Astrocyte of the cerebellum (primary cell): Measurements from ENCODE around the gene CERS6.

Experiments
- DNase-seq: peaks from one replicate; pipeline ENCODE4 v3.0.0-alpha.2; 2011; ENCODE audit warnings: low read depth
- H3K4me3 ChIP-seq: 2 replicates; pipeline ENCODE4 v1.5.1; 2011; ENCODE audit warnings: mild to moderate bottlenecking, low read depth, low read length, moderate library complexity
- in situ Hi-C: cut with HindIII; loops from 2 replicates; pipeline ENCODE4 v1.10.0; 2017; ENCODE audit warnings: low sequenced_read_pairs
- TF ChIP-seq, protein P1 (sequence below): IDR thresholded peaks from 2 replicates; pipeline ENCODE4 v1.5.1; 2012; ENCODE audit warnings: low read length, low read depth, moderate library complexity, mild to moderate bottlenecking; ENCODE audit errors: missing control alignments

The CERS6 gene

DNA sequence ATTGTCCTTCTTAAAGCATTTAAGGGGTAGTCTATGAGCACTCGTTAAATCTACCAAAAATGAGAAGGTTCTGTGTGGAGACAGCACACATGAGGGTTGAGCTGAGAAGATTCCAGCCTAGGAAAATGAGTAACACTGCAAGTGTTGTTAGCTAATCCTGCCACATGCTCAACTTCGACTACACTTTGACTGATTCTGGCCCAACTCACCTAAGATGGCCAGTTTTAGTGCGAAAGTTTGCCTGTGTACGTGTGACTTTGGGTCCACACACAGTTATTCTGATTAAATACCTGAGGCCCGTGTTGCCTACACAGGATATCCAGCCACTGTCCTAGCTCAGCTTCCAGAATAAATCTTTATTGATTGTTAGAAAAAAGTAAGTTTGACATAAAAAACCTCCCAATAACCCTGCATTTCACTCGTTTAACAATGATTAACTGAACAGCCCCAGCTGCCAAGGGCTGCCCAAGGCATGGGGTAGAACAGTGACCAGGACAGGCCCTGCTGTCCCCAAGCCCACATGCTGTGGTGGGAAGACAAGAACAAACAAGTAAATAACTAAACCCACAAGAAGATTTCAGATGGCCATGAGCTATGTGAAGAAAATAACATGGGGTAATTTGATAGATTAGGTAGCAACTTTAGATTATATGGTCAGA is 14.7 kb upstream of the CERS6 start:
- TF ChIP-seq, protein P1, sequence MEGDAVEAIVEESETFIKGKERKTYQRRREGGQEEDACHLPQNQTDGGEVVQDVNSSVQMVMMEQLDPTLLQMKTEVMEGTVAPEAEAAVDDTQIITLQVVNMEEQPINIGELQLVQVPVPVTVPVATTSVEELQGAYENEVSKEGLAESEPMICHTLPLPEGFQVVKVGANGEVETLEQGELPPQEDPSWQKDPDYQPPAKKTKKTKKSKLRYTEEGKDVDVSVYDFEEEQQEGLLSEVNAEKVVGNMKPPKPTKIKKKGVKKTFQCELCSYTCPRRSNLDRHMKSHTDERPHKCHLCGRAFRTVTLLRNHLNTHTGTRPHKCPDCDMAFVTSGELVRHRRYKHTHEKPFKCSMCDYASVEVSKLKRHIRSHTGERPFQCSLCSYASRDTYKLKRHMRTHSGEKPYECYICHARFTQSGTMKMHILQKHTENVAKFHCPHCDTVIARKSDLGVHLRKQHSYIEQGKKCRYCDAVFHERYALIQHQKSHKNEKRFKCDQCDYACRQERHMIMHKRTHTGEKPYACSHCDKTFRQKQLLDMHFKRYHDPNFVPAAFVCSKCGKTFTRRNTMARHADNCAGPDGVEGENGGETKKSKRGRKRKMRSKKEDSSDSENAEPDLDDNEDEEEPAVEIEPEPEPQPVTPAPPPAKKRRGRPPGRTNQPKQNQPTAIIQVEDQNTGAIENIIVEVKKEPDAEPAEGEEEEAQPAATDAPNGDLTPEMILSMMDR = no peak
- in situ Hi-C loops = no loop called here
- DNase-seq = no peak
- no peak overlapping the region for H3K4me3 ChIP-seq

DNA sequence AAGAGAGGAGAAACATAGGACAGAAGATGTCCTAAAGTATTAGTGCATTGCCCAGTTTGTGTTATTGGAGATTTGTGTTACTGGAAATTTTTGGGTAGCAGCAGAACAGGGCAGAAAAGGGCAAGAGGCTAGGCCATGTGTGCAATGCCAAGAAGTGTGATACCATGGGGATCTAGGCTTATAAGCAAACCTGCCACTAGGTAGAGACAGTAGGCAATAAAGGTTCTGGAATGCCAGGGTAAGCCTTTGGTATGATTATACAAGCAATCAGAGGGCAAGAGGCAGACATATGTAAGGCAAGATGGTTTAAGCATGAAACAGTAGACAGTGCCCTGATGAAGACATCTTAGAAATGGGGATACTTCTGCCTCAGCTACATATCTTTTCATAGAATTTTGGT is 12.3 kb upstream of the CERS6 start:
- DNase-seq = no peak
- in situ Hi-C loops = no loop called here
- no peak overlapping the region for H3K4me3 ChIP-seq
- TF ChIP-seq, protein P1 = no peak

DNA sequence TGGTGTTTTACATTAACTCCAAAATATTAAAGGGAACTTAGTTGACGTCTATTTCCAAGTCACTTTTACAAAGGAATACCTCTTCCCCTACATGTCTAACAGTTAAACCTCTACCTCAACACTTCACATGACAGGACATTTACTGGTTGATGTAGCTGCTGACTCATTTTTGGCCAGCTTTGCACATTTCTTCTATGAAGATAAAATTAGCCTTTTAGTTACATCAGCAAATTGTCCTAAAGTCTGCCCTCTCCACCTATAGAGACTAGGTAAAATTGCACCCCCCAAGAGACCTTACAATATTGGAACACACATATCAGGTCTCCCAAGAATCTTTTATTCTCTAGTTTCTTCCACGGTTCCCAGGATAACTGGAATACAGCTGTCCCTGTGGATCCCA is 10.1 kb upstream of the CERS6 start:
- DNase-seq = no peak
- TF ChIP-seq, protein P1 = no peak
- in situ Hi-C loops = no loop called here
- H3K4me3 ChIP-seq = no peak overlapping the region

DNA sequence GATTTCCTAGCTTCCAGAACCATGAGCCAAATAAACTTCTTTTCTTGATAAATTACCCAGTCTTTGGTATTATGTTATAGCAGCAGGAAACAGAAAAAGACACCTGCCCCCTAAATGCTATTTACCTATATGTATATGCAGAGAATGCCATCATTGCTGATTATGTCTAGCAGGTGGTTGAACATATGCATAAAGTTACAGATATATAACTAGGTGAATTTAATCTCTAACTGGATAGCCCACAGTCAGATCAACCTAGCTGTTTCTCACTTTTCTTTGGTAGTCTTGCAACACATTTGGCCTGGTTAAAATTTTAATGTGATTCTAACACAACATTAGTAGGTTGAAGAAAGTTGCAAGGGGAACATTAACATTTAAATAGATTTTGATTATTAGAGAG is 7.1 kb upstream of the CERS6 start:
- TF ChIP-seq, protein P1 = no peak
- in situ Hi-C loops = no loop called here
- DNase-seq = no peak
- H3K4me3 ChIP-seq = no peak overlapping the region

DNA sequence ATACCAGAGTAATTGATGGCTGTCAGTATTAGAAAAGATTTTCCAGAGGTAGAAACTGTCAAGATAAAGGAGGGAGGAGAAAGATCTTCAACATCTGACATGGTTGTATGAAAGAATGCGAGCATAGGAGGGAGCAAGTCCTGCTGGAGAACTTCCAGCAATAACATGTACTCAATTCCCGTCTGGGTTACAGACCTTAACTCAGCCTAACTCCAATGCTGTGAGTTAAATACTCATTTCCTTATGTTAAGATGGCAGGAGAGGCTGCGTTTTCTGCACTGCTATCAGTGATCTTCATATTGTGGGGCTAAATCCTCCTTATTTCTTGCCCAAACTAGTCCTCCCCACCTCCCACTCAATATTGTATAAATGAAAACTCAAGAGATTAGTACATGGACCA is 6.7 kb upstream of the CERS6 start:
- no peak overlapping the region for H3K4me3 ChIP-seq
- DNase-seq = no peak

DNA sequence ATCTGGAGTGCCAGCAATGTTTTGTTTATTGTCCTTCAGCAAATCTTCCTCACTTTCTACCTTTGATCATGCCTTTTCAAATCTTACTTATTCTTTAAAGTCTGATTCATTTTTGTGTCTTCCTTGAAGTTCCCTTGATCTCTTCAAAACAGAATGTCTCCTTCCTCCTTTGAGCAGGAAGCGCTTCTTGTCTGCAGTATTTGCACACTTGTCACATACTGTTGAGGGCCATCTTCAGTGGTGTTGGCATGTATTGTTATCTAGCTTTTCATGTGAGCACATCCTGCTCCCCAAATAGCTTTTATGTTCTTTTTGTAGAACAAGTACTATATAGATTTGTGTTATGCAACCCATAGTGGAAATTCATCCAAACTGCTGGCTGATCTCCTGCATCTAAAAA is 5.9 kb upstream of the CERS6 start:
- no peak for DNase-seq
- TF ChIP-seq, protein P1 = no peak
- no peak overlapping the region for H3K4me3 ChIP-seq
- in situ Hi-C loops = no loop called here

More for the DNA sequence above, 6.7 kb upstream of the CERS6 start:
- in situ Hi-C loops = no loop called here
- TF ChIP-seq, protein P1 = no peak
